Stomach (tissue), 4 donors: ENCODE measurements around the gene CTDSPL.

ENCODE experiments used
- POLR2A ChIP-seq, 4 donors: fragments of 450-650 bp; IDR thresholded peaks; one replicate each; pipeline ENCODE4 v1.6.1; 2016; ENCODE audit warnings: antibody characterized with exemption in 4 of 4, control low read depth in 2 of 4, mild to moderate bottlenecking in 1 of 4, moderate library complexity in 1 of 4
- POLR2AphosphoS5 ChIP-seq, 3 donors: sonication (generic); formaldehyde crosslinking; IDR thresholded peaks; one replicate each; pipeline ENCODE4 v1.6.1; 2016; ENCODE audit warnings: antibody characterized with exemption in 3 of 3
- TF ChIP-seq, protein P1 (sequence below), 7 experiments: fragments of 450-650 bp in 4 of 7; fragments of 200-600 bp in 3 of 7; sonication (generic) in 3 of 7; IDR thresholded peaks; one replicate each; pipeline ENCODE4 v1.5.1; 2016 to 2019; ENCODE audit warnings: antibody characterized with exemption in 7 of 7, control low read depth in 2 of 7, mild to moderate bottlenecking in 1 of 7

DNA sequence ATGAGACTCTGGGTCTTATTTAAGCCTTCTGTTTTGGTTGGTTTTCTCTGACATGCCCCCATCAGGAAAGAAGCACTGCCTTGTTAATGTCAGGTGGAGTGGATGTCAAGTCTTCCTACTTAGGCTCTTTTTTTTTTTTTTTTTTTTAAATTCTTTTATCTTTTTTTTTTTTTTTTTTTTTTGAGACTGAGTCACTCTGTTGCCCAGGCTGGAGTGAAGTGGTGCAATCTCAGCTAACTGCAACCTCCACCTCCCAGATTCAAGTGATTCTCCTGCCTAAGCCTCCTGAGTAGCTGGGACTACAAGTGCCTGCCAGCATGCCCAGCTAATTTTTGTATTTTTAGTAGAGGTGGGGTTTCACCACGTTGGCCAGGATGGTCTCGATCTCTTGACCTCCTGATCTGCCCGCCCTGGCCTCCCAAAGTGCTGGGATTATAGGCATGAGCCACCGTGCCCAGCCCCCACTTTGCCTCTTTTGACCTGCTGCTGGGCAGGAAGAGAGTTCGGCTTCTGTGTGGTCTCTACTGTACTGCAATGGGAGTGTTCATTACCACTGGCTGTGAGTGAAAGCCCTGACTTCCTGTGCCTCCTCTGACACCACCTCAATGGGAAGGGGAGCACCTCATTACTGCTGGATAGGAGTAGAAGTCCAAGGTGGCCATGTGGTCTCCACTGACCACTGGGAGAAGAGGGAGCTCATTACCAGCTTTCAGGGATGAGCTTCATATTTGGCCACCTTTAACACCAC lies 10.9 kb downstream of the CTDSPL start:
- TF ChIP-seq POLR2A (IDR thresholded peaks at IDR 0.05) (no peak), POLR2AphosphoS5 (IDR thresholded peaks at IDR 0.05) (no peak)
- TF ChIP-seq, protein P1, sequence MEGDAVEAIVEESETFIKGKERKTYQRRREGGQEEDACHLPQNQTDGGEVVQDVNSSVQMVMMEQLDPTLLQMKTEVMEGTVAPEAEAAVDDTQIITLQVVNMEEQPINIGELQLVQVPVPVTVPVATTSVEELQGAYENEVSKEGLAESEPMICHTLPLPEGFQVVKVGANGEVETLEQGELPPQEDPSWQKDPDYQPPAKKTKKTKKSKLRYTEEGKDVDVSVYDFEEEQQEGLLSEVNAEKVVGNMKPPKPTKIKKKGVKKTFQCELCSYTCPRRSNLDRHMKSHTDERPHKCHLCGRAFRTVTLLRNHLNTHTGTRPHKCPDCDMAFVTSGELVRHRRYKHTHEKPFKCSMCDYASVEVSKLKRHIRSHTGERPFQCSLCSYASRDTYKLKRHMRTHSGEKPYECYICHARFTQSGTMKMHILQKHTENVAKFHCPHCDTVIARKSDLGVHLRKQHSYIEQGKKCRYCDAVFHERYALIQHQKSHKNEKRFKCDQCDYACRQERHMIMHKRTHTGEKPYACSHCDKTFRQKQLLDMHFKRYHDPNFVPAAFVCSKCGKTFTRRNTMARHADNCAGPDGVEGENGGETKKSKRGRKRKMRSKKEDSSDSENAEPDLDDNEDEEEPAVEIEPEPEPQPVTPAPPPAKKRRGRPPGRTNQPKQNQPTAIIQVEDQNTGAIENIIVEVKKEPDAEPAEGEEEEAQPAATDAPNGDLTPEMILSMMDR (IDR thresholded peaks at IDR 0.05), result no peak
